Ovary (tissue), 3 donors: ENCODE results near the gene FAM180A.

Experiments
- CTCF ChIP-seq, 3 donors: fragments of 450-650 bp in 2 of 3; fragments of 200-600 bp in 1 of 3; IDR thresholded peaks; one replicate each; pipeline versions ENCODE4 v1.5.1 to v1.8.0; 2016 to 2022; ENCODE audit warnings: antibody characterized with exemption in 3 of 3, mild to moderate bottlenecking in 1 of 3
- POLR2A ChIP-seq: fragments of 450-650 bp; IDR thresholded peaks from one replicate; pipeline ENCODE4 v1.6.1; 2017; ENCODE audit warnings: antibody characterized with exemption, mild to moderate bottlenecking, moderate library complexity
- donor health status: DM: no; HTN: no; CAD: no.

- TF ChIP-seq CTCF (IDR thresholded peaks at IDR 0.05) (no peak), POLR2A (no peak)
Observed at GRCh38 chr7:135697276-135698049, 51.1 kb downstream of the FAM180A start.
